Common myeloid progenitor, CD34-positive (primary cell): ENCODE measurements around the gene HNRNPUL2. TPM values are rescaled to one million over a fixed set of nuclear protein-coding genes. Genes with fewer than 3 reads are reported as not detected.
"Not testable (repeated sequence)": the region's sequence is repeated elsewhere in the genome, so short reads cannot be mapped to it uniquely, and the experiment has no call there.

Experiments used
- CTCF ChIA-PET: fragments of 350-600 bp; sonication (Branson Sonifier 250); formaldehyde crosslinking; loops from one replicate; lab custom pipeline; 2021; ENCODE audit warnings: antibody characterized with exemption; lab: Charles Lee
- POLR2A ChIA-PET: fragments of 350-600 bp; sonication (Branson Sonifier 250); formaldehyde crosslinking; loops from one replicate; lab custom pipeline; 2021; ENCODE audit warnings: antibody characterized with exemption; lab: Charles Lee
- DNase-seq, 3 donors: peaks; one replicate each; pipeline versions ENCODE4 v3.0.0 to v3.0.0-alpha.2; 2013
- H3K27ac ChIP-seq, 2 experiments: 1 replicate in 1 of 2; 2 replicates in 1 of 2; pipeline ENCODE4 v1.7.0; 2013; ENCODE audit warnings: inconsistent platforms in 2 of 2, low read length in 2 of 2, mild to moderate bottlenecking in 2 of 2, low read depth in 1 of 2, moderate library complexity in 1 of 2; ENCODE audit not compliant: severe bottlenecking in 2 of 2, insufficient read depth in 1 of 2, poor library complexity in 1 of 2
- H3K27me3 ChIP-seq, 5 experiments: replicated peaks in 2 of 5; 1 replicate in 3 of 5; 2 replicates in 2 of 5; pipeline versions ENCODE4 v1.6.1 to v1.7.0; 2013; ENCODE audit warnings: low read length in 4 of 5, mild to moderate bottlenecking in 2 of 5, moderate library complexity in 2 of 5, inconsistent platforms in 1 of 5; ENCODE audit not compliant: insufficient read depth in 5 of 5, control insufficient read depth in 4 of 5
- H3K36me3 ChIP-seq, 4 experiments: 1 replicate in 2 of 4; 2 replicates in 2 of 4; pipeline versions ENCODE4 v1.6.1 to v1.7.0; 2013; ENCODE audit warnings: low read length in 3 of 4, control low read depth in 1 of 4, mild to moderate bottlenecking in 1 of 4; ENCODE audit not compliant: control insufficient read depth in 4 of 4, insufficient read depth in 4 of 4
- H3K4me1 ChIP-seq, 4 experiments: 1 replicate in 3 of 4; 2 replicates in 1 of 4; pipeline versions ENCODE4 v1.6.1 to v1.7.1; 2013; ENCODE audit warnings: low read length in 3 of 4, mild to moderate bottlenecking in 3 of 4, control low read depth in 1 of 4, inconsistent platforms in 1 of 4, moderate library complexity in 1 of 4; ENCODE audit not compliant: control insufficient read depth in 4 of 4, insufficient read depth in 4 of 4; ENCODE audit errors: control extremely low read depth in 1 of 4
- H3K4me3 ChIP-seq, 7 experiments: 1 replicate in 4 of 7; 2 replicates in 3 of 7; pipeline versions ENCODE4 v1.5.1 to v1.7.0; 2013; ENCODE audit warnings: mild to moderate bottlenecking in 7 of 7, low read length in 6 of 7, moderate library complexity in 6 of 7, inconsistent platforms in 2 of 7, low read depth in 2 of 7, control low read depth in 1 of 7; ENCODE audit not compliant: insufficient read depth in 4 of 7, control insufficient read depth in 1 of 7; ENCODE audit errors: extremely low read depth in 1 of 7
- H3K9me3 ChIP-seq, 5 experiments: 1 replicate in 4 of 5; 2 replicates in 1 of 5; pipeline versions ENCODE4 v1.6.1 to v1.7.1; 2013; ENCODE audit warnings: low read length in 4 of 5, mild to moderate bottlenecking in 2 of 5, inconsistent platforms in 1 of 5, low read depth in 1 of 5, moderate library complexity in 1 of 5; ENCODE audit not compliant: control insufficient read depth in 4 of 5, insufficient read depth in 2 of 5; ENCODE audit errors: control extremely low read depth in 1 of 5
- WGBS: methylation state at CpG from one replicate; pipeline ENCODE4 v1.1.5; 2013; ENCODE audit not compliant: insufficient coverage; 5-methylcytosine and 5-hydroxymethylcytosine counted together
- polyA plus RNA-seq: library from polyadenylated mRNA; unstranded; fragments of 120-200 nt; gene quantifications from one replicate; pipeline ENCODE4 v1.2.1, GENCODE V29; 2013

HNRNPUL2 gene
- 54.4 TPM for polyA plus RNA-seq

DNA sequence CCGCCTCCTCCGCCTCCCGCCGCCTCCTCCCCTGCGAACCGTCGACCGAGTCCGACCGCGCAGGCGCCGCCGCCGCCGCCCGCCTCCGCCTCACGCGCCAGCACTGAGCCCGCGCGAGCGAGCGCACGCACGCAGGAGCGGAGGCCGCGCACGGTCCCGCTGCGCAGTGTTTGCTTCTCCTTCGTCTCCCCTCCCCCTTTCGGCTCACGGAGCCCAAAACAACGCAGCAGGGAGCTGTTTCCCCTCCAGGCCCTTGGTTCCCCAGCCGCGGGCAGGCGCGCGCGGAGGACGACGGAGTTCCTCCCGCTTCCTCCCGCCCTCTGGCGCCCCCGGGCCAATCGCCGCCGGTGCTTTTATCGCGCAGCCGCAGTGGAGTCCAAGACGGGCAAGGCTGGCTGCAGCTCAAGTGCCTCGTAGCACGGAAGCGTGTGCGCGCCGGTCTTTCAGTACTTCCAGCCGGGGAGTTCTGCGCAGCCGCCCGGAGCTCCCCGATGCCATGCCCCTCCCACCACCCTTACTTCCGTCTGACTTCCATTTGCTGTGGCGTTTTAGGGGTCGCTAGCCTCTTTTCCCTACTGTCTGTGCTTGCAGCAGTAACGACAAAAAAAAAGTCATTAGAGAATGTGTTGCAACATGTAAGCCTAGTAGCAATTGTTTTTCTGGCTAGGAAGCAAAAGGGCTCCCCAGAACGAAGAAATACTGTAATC lies at the start of gene HNRNPUL2:
Gene HNRNPUL2 (minus strand): TSS at position 293 of the 707 bp plus-strand sequence. CDS start 301 bp downstream, outside the sequence.
- Histone ChIP-seq H3K9me3 (no peaks in the 10 kb centered on the region), H3K4me1 (peaks cover 23 to 47% (median 41%) of the 10 kb centered on the region in 4 experiments), H3K36me3 (peaks cover 5 to 36% (median 18%) of the 10 kb centered on the region in 4 experiments), H3K4me3 (peak within 1 kb of the TSS; percentile 83 to 100 (median 89)), H3K27ac (peak within 1 kb of the TSS; percentile 84 to 95), H3K27me3 (no peaks in the 10 kb centered on the region)
- CTCF ChIA-PET = interaction anchor here (0.6 to 1.7 kb wide), 9 partner anchors 9 to 51 kb away, joined by 3 to 5 read pairs (median 3); partner anchors contain the start of gene ZBTB3
- 0% methylated on average over 42 of the region's 72 CpGs for whole genome bisulfite sequencing
- POLR2A ChIA-PET = interaction anchor here (0.6 to 3.8 kb wide), 20 partner anchors 11 to 331 kb away, joined by 3 to 22 read pairs (median 4); partner anchors contain the start of genes INTS5, LBHD1, NXF1 and POLR2G
- DNase-seq = peak; percentile 100

DNA sequence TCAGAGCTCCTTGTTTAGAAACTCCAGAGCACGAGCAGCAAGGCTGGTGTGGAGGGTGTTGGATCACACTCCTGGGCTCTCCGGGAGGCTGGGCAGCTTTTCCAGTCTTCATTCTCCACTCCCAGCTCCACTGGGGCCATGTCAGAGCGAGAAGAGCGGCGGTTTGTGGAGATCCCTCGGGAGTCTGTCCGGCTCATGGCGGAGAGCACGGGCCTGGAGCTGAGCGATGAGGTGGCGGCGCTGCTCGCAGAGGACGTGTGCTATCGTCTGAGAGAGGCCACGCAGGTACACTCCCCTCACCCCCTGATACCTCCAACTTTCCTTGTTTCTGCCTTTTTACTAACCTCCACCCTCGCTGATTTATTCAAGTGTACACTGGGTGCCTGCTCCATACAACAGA lies 48.4 kb upstream of the HNRNPUL2 start:
- H3K27ac ChIP-seq = no peak overlapping the region
- no peaks in the 10 kb centered on the region for H3K9me3 ChIP-seq
- H3K36me3 ChIP-seq = peaks cover 5 to 46% (median 19%) of the 10 kb centered on the region in 4 experiments
- no peak overlapping the region for H3K4me3 ChIP-seq
- CTCF ChIA-PET = interaction anchor here (1.3 to 4.1 kb wide), 3 partner anchors 10 to 82 kb away, joined by 5 to 24 read pairs (median 5); partner anchors contain the start of gene ZBTB3
- H3K27me3 ChIP-seq = no peaks in the 10 kb centered on the region
- 98% methylated on average over 15 of the region's 17 CpGs for WGBS
- POLR2A ChIA-PET = interaction anchor here (0.9 to 1.7 kb wide), 3 partner anchors 11 to 66 kb away, joined by 3 to 5 read pairs (median 5); partner anchors contain the start of genes POLR2G and TMEM179B
- H3K4me1 ChIP-seq = peaks cover 0 to 19% (median 9%) of the 10 kb centered on the region in 4 experiments
- DNase-seq = no peak

DNA sequence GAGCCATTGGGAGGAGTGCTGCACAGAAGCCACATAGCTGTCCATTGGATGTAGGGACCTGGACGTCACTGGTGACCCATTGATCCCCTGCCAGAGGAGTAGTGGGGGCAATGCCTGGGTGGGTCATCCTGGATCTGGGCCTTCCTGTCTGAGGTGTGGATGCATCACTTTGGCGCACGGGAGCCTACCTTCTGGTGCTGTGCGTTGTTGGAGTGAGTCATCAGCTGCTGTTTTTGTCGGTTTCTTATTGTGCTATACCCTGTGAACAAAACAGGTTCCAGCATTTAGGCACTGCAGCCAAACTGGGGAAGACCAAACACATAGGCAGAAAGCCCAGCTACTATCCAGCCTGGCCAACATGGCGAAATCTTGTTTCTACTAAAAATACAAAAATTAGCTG lies 47.1 kb upstream of the HNRNPUL2 start:
- Histone ChIP-seq H3K27me3 (no peaks in the 10 kb centered on the region), H3K36me3 (peaks cover 5 to 40% (median 17%) of the 10 kb centered on the region in 4 experiments), H3K4me1 (peaks cover 3 to 26% (median 18%) of the 10 kb centered on the region in 4 experiments), H3K9me3 (no peaks in the 10 kb centered on the region), H3K27ac (no peak overlapping the region), H3K4me3 (peak overlapping the region in 1 of 7 experiments; percentile 22)
- CTCF ChIA-PET = interaction anchor here (1.5 to 4.1 kb wide), 2 partner anchors 12 to 20 kb away, joined by 5 to 24 read pairs; partner anchors contain the start of gene ZBTB3
- POLR2A ChIA-PET = interaction anchor here (0.6 to 1.7 kb wide), 2 partner anchors 12 to 1411 kb away, joined by 4 to 5 read pairs; partner anchors contain the start of gene TMEM179B
- WGBS = 98% methylated on average over 4 of the region's 6 CpGs
- no peak for DNase-seq

DNA sequence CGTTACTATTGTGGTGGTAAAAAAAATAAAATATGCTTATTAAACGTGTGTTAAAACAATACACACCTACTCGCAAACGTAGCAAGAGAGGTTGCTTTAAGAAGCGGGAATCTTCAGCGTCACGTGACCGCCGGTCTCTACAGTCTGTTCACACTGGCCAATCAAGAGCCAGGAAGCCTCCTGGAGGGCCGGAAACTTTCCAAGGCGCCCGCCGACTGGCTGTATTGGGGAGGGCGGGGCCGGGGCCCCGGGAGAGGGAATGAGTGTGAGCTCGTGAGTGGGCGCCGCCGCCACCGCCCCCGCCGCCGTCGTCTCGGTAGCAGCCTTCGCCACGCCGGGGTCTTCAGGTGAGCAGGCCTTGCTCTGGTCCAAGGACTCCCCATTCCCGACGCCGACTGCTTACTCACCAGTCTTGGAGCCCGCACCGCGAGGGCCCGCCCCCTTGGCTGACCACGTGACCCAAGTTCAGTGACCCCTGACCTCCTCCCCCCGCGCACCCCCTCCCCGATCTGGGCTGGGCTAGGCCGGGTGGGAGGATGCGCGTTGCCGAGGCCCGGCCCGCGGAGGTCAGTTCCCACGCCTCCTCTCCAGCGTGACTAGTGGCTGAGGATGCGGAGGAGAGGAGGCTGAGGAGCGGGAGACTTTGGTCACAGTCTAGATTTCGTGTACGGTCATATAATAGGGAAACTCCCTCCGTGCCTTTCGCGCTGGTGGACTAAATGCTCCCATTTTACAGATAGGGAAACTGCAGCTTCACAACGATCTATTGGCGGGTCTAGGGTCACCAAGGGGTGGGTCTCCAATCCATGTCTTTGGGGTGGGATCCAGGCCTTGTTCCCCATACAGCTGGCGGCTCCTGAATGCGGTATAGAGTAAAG lies 44.1 kb upstream of the HNRNPUL2 start, which contains the start of gene TAF6L:
Gene TAF6L (plus strand): TSS at position 253 of the 878 bp plus-strand sequence. CDS start 4,388 bp downstream, outside the sequence.
- H3K9me3 ChIP-seq = no peaks in the 10 kb centered on the region
- peak within 1 kb of the TSS; percentile 54 to 82 for H3K27ac ChIP-seq
- no peaks in the 10 kb centered on the region for H3K27me3 ChIP-seq
- WGBS = 3% methylated on average over 24 of the region's 60 CpGs
- ChIA-PET CTCF (interaction anchor here (1.2 to 2.2 kb wide), 6 partner anchors 9 to 114 kb away, joined by 3 to 9 read pairs (median 4); partner anchors contain the start of genes POLR2G and TMEM179B), POLR2A (interaction anchor here (0.7 to 1.8 kb wide), 5 partner anchors 10 to 179 kb away, joined by 3 to 6 read pairs (median 3); partner anchors contain the start of genes POLR2G, TMEM179B and ZBTB3)
- peaks cover 3 to 26% (median 18%) of the 10 kb centered on the region in 4 experiments for H3K4me1 ChIP-seq
- DNase-seq = peak; percentile 89 to 94 (median 94)
- H3K4me3 ChIP-seq = peak within 1 kb of the TSS; percentile 56 to 85 (median 76)
- peaks cover 9 to 34% (median 18%) of the 10 kb centered on the region in 4 experiments for H3K36me3 ChIP-seq

DNA sequence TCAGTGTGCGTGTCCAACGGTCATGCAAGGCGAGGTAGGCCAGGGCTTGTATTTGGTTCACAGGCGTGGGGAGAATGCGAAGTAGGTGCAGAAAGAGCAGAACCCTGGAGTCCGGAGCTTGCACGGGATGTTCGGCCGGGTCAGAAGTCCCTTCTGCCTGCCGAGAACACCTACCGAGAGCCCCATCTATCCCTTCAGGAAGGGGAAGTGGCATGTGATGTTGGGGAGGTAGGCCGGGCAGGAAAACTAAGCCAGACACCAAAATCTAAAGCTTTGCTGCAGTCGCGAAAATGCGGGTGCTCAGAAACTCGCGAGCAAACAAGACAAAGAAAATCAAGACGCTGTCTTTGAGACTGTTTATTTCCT lies 43.5 kb upstream of the HNRNPUL2 start:
- H3K4me3 ChIP-seq = peak overlapping the region; percentile 56 to 85 (median 76)
- H3K36me3 ChIP-seq = peaks cover 7 to 33% (median 18%) of the 10 kb centered on the region in 4 experiments
- H3K27ac ChIP-seq = peak overlapping the region; percentile 54 to 82
- no peaks in the 10 kb centered on the region for H3K9me3 ChIP-seq
- CTCF ChIA-PET = interaction anchor here (1.1 to 2.2 kb wide), 6 partner anchors 9 to 115 kb away, joined by 3 to 9 read pairs (median 4); partner anchors contain the start of genes POLR2G and TMEM179B
- POLR2A ChIA-PET = interaction anchor here (0.5 to 1.8 kb wide), 5 partner anchors 9 to 71 kb away, joined by 3 to 6 read pairs (median 4); partner anchors contain the start of genes POLR2G, TMEM179B and ZBTB3
- peak in 1 of 3 donors; percentile 34 for DNase-seq
- 0% methylated on average over 7 of the region's 18 CpGs for WGBS
- H3K4me1 ChIP-seq = peaks cover 3 to 26% (median 18%) of the 10 kb centered on the region in 4 experiments
- H3K27me3 ChIP-seq = no peaks in the 10 kb centered on the region

DNA sequence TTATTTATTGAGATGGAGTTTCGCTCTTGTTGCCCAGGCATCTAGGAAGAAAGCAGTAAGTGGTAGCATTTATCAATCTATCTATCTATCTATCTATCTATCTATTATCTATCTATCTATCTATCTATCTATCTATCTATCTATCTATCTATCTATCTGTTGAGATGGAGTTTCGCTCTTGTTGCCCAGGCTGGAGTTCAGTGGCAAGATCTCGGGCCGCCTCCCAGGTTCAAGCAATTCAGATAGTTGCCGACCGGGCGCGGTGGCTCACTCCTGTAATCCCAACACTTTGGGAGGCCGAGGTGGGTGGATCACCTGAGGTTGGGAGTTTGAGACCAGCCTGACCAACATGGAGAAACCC lies 33.6 kb upstream of the HNRNPUL2 start:
- H3K27ac ChIP-seq, H3K27me3 ChIP-seq: not testable (repeated sequence)
- WGBS = 26% methylated on average over 6 of the region's 9 CpGs

More for the DNA sequence above, 33.6 kb upstream of the HNRNPUL2 start:
- ChIA-PET CTCF (interaction anchor here (2.2 kb wide), 1 partner anchor 26 kb away, joined by 11 read pairs; no protein-coding TSS in a partner anchor), POLR2A (interaction anchor here (0.5 to 1.4 kb wide), 6 partner anchors 9 to 194 kb away, joined by 3 to 7 read pairs (median 4); partner anchors contain the start of gene TAF6L)
- Histone ChIP-seq H3K4me1 (peaks cover 4 to 15% (median 12%) of the 10 kb centered on the region in 4 experiments), H3K36me3 (peaks cover 0 to 14% (median 9%) of the 10 kb centered on the region in 4 experiments), H3K4me3 (peak overlapping the region in 5 of 7 experiments; percentile 8 to 93 (median 85))
- DNase-seq = peak in 1 of 3 donors; percentile 18
- not testable (repeated sequence) for H3K9me3 ChIP-seq
